Hepatocyte (in vitro differentiated cells): ENCODE measurements around the gene LDAH. TPM values are rescaled to one million over a fixed set of nuclear protein-coding genes. Genes with fewer than 3 reads are reported as not detected.

Experiments used
- DNase-seq: peaks from one replicate; pipeline ENCODE4 v3.0.0-alpha.2; 2016; ENCODE audit warnings: low spot score
- H2AFZ ChIP-seq: fragments of 200-600 bp; sonication (generic); 2 replicates; pipeline ENCODE4 v1.6.0; 2016; ENCODE audit warnings: antibody characterized with exemption, mild to moderate bottlenecking
- H3K27ac ChIP-seq: fragments of 200-600 bp; sonication (generic); 2 replicates; pipeline ENCODE4 v1.5.1; 2016; ENCODE audit warnings: mild to moderate bottlenecking
- H3K27me3 ChIP-seq: fragments of 200-600 bp; sonication (generic); 2 replicates; pipeline ENCODE4 v1.6.1; 2016
- H3K36me3 ChIP-seq: fragments of 200-600 bp; sonication (generic); replicated peaks from 2 replicates; pipeline ENCODE4 v1.5.1; 2016; ENCODE audit warnings: low read depth; ENCODE audit not compliant: insufficient read depth
- H3K4me1 ChIP-seq: fragments of 200-600 bp; sonication (generic); 2 replicates; pipeline ENCODE4 v1.5.1; 2016; ENCODE audit warnings: mild to moderate bottlenecking, moderate library complexity; ENCODE audit not compliant: insufficient read depth
- H3K4me2 ChIP-seq: fragments of 200-600 bp; sonication (generic); 2 replicates; pipeline ENCODE4 v1.6.0; 2016
- H3K4me3 ChIP-seq: fragments of 200-600 bp; sonication (generic); 2 replicates; pipeline ENCODE4 v1.5.1; 2016; ENCODE audit warnings: mild to moderate bottlenecking
- H3K79me2 ChIP-seq: fragments of 200-600 bp; sonication (generic); 2 replicates; pipeline ENCODE4 v1.6.0; 2017; ENCODE audit warnings: mild to moderate bottlenecking
- H3K9me2 ChIP-seq: fragments of 200-600 bp; sonication (generic); replicated peaks from 2 replicates; pipeline ENCODE4 v1.6.0; 2017; ENCODE audit warnings: mild to moderate bottlenecking; ENCODE audit not compliant: insufficient read depth
- H3K9me3 ChIP-seq: fragments of 200-600 bp; sonication (generic); 2 replicates; pipeline ENCODE4 v1.5.1; 2016; ENCODE audit warnings: low read depth, mild to moderate bottlenecking
- H4K20me1 ChIP-seq: fragments of 200-600 bp; sonication (generic); 2 replicates; pipeline ENCODE4 v1.6.0; 2016; ENCODE audit warnings: mild to moderate bottlenecking; ENCODE audit not compliant: insufficient read depth, poor library complexity, severe bottlenecking
- CTCF ChIP-seq: fragments of 200-600 bp; sonication (generic); IDR thresholded peaks from 2 replicates; pipeline ENCODE4 v1.5.1; 2016; ENCODE audit warnings: antibody characterized with exemption, mild to moderate bottlenecking; ENCODE audit not compliant: poor library complexity
- EZH2 ChIP-seq: fragments of 200-600 bp; sonication (generic); IDR thresholded peaks from 2 replicates; pipeline ENCODE4 v1.6.1; 2016; ENCODE audit warnings: antibody characterized with exemption, mild to moderate bottlenecking, borderline replicate concordance
- EZH2phosphoT487 ChIP-seq: fragments of 200-600 bp; sonication (generic); IDR thresholded peaks from one replicate; pipeline ENCODE4 v1.6.1; 2018; ENCODE audit warnings: antibody characterized with exemption, mild to moderate bottlenecking, low read depth, moderate library complexity; ENCODE audit not compliant: unreplicated experiment, severe bottlenecking
- WGBS: methylation state at CpG from one replicate; pipeline ENCODE4 v1.1.6; 2016; ENCODE audit warnings: low lambda C conversion rate; ENCODE audit errors: missing lambda C conversion rate; 5-methylcytosine and 5-hydroxymethylcytosine counted together
- polyA plus RNA-seq: library from polyadenylated mRNA; unstranded; fragments of >200 nt; fragmentation: Nextera tagmentation; extraction: Ambion mirVana; gene quantifications from 2 replicates; pipeline ENCODE4 v1.2.1, GENCODE V29; 2016
- total RNA-seq: library from RNA; depleted of rRNA; stranded (reverse); fragments of >200 nt; gene quantifications from 2 replicates; pipeline ENCODE4 v1.2.3, GENCODE V29; 2014

LDAH gene
- total and polyA plus RNA-seq, 2 experiments from 2014 or later: 15.2 to 27.8 TPM

- Histone ChIP-seq H2AFZ (no peak overlapping the region), H3K4me3 (no peak overlapping the region), H3K4me1 (no peaks in the 10 kb centered on the region), H4K20me1 (no peaks in the 10 kb centered on the region), H3K36me3 (no peaks in the 10 kb centered on the region), H3K79me2 (no peaks in the 10 kb centered on the region), H3K9me2 (no peaks in the 10 kb centered on the region), H3K27ac (no peak overlapping the region), H3K27me3 (no peaks in the 10 kb centered on the region), H3K4me2 (no peak overlapping the region), H3K9me3 (no peaks in the 10 kb centered on the region)
- DNase-seq: no peak
- TF ChIP-seq EZH2phosphoT487 (no peak), CTCF (no peak), EZH2 (no peak)
- WGBS: 59% methylated on average over 3 of the region's 3 CpGs
Observed at GRCh38 chr2:20706786-20707185, 116.1 kb downstream of the LDAH start.

- no peak overlapping the region for H3K27ac ChIP-seq
- TF ChIP-seq EZH2 (no peak), EZH2phosphoT487 (no peak), CTCF (no peak)
- H3K4me2 ChIP-seq: no peak overlapping the region
- no peaks in the 10 kb centered on the region for H3K79me2 ChIP-seq
- no peaks in the 10 kb centered on the region for H4K20me1 ChIP-seq
- H3K4me3 ChIP-seq: no peak overlapping the region
- H3K27me3 ChIP-seq: no peaks in the 10 kb centered on the region
- H3K9me2 ChIP-seq: no peaks in the 10 kb centered on the region
- H3K36me3 ChIP-seq: no peaks in the 10 kb centered on the region
- no peak for DNase-seq
- no peaks in the 10 kb centered on the region for H3K9me3 ChIP-seq
- 94% methylated on average over 2 of the region's 2 CpGs for WGBS
- H3K4me1 ChIP-seq: no peaks in the 10 kb centered on the region
- no peak overlapping the region for H2AFZ ChIP-seq
Observed at GRCh38 chr2:20706217-20706616, 116.7 kb downstream of the LDAH start.

- Histone ChIP-seq H3K27me3 (no peaks in the 10 kb centered on the region), H3K4me3 (no peak overlapping the region), H3K36me3 (no peaks in the 10 kb centered on the region), H3K79me2 (no peaks in the 10 kb centered on the region), H3K9me3 (no peaks in the 10 kb centered on the region), H3K4me1 (no peaks in the 10 kb centered on the region), H3K27ac (no peak overlapping the region), H3K4me2 (no peak overlapping the region), H2AFZ (no peak overlapping the region), H4K20me1 (no peaks in the 10 kb centered on the region), H3K9me2 (no peaks in the 10 kb centered on the region)
- DNase-seq: no peak
- TF ChIP-seq CTCF: no peak
- no peak for TF ChIP-seq EZH2
- no peak for TF ChIP-seq EZH2phosphoT487
- WGBS: 68% methylated on average over 1 of the region's 1 CpG
Observed at GRCh38 chr2:20704886-20705285, 118.0 kb downstream of the LDAH start.

GRCh38 chr2:20702563-20702962, 120.3 kb downstream of the LDAH start:
- DNase-seq: no peak
- 100% methylated on average over 5 of the region's 5 CpGs for WGBS
- Histone ChIP-seq H4K20me1 (no peaks in the 10 kb centered on the region), H3K27me3 (no peaks in the 10 kb centered on the region), H3K4me2 (no peak overlapping the region), H3K27ac (no peak overlapping the region), H3K4me3 (no peak overlapping the region), H2AFZ (no peak overlapping the region), H3K9me3 (no peaks in the 10 kb centered on the region), H3K79me2 (no peaks in the 10 kb centered on the region), H3K36me3 (no peaks in the 10 kb centered on the region), H3K9me2 (no peaks in the 10 kb centered on the region), H3K4me1 (no peaks in the 10 kb centered on the region)
- no peak for TF ChIP-seq EZH2phosphoT487
- no peak for TF ChIP-seq EZH2
- no peak for TF ChIP-seq CTCF
